K562 (cell line): Measurements from ENCODE around the gene SUOX. TPM values are rescaled to one million over a fixed set of nuclear protein-coding genes. Genes with fewer than 3 reads are reported as not detected.
A peak's percentile ranks its signal among the peaks of the same experiment; 100 is the strongest.

ENCODE experiments used
- BRD4 ChIP-seq: fragments of 200-600 bp; sonication (generic); IDR thresholded peaks from 2 replicates; pipeline ENCODE4 v1.6.1; 2017; ENCODE audit warnings: inconsistent platforms
- CHD4 ChIP-seq: fragments of 200-600 bp; sonication (generic); IDR thresholded peaks from 3 replicates; pipeline ENCODE4 v1.6.1; 2012; ENCODE audit warnings: low read depth, mild to moderate bottlenecking, mixed read lengths, low read length, inconsistent platforms; ENCODE audit not compliant: insufficient read depth, insufficient replicate concordance, poor library complexity, severe bottlenecking
- DDX20 ChIP-seq: fragments of 450-650 bp; IDR thresholded peaks from 2 replicates; pipeline ENCODE4 v1.6.1; 2016; ENCODE audit warnings: missing genetic modification characterization, low read depth, mild to moderate bottlenecking, missing compliant biosample characterization, moderate library complexity
- EGR1 ChIP-seq: fragments of 450-650 bp; conservative IDR thresholded peaks from 2 replicates; pipeline ENCODE4 v1.6.1; 2017; ENCODE audit warnings: mild to moderate bottlenecking
- IRF2 ChIP-seq: sonication (generic); formaldehyde crosslinking; IDR thresholded peaks from 2 replicates; pipeline ENCODE4 v1.8.1; 2022; ENCODE audit warnings: mild to moderate bottlenecking, missing genetic modification reagents
- MBD2 ChIP-seq: sonication (generic); IDR thresholded peaks from 2 replicates; pipeline ENCODE4 v1.6.1; 2016; ENCODE audit warnings: low read depth, borderline replicate concordance
- MCM2 ChIP-seq: fragments of 450-650 bp; IDR thresholded peaks from 2 replicates; pipeline ENCODE4 v1.6.1; 2017; ENCODE audit warnings: low read depth, mild to moderate bottlenecking
- MCM5 ChIP-seq: fragments of 450-650 bp; IDR thresholded peaks from 2 replicates; pipeline ENCODE4 v1.6.1; 2016; ENCODE audit warnings: low read depth
- MYBL2 ChIP-seq, 2 experiments: fragments of 450-650 bp in 1 of 2; sonication (generic) in 1 of 2; formaldehyde crosslinking in 1 of 2; IDR thresholded peaks; 2 replicates each; pipeline versions ENCODE4 v1.6.1 to v1.8.1; 2017 to 2022; ENCODE audit warnings: borderline replicate concordance in 1 of 2, inconsistent platforms in 1 of 2, low read depth in 1 of 2, mild to moderate bottlenecking in 1 of 2, missing genetic modification reagents in 1 of 2, moderate library complexity in 1 of 2
- RHOXF2B ChIP-seq: fragments of 250-450 bp; sonication (Bioruptor Pico); conservative IDR thresholded peaks from 2 replicates; pipeline ENCODE4 v1.5.1; 2021
- RUNX1 ChIP-seq: sonication (generic); IDR thresholded peaks from 2 replicates; pipeline ENCODE4 v1.6.1; 2016; ENCODE audit warnings: antibody characterized with exemption, low read depth
- SRSF9 ChIP-seq: fragments of 200-400 bp; formaldehyde crosslinking; IDR thresholded peaks from 2 replicates; pipeline ENCODE4 v1.6.1; 2017; ENCODE audit warnings: low read depth, low read length, borderline replicate concordance
- XRCC4 ChIP-seq: IDR thresholded peaks from one replicate; pipeline ENCODE4 v1.6.1; 2011; ENCODE audit not compliant: insufficient read depth, insufficient read length; ENCODE audit errors: extremely low read depth
- XRCC5 ChIP-seq: fragments of 200-400 bp; formaldehyde crosslinking; IDR thresholded peaks from 2 replicates; pipeline ENCODE4 v1.6.1; 2017; ENCODE audit warnings: low read depth, mild to moderate bottlenecking, low read length
- polyA plus RNA-seq, 8 experiments: library from polyadenylated mRNA; depleted of rRNA in 4 of 8; stranded (reverse) in 5 of 8; unstranded in 3 of 8; fragments of >200 nt; fragmentation: Nextera tagmentation in 2 of 8; fragmentation: Illumina TruSeq in 1 of 8; extraction: Ambion mirVana in 2 of 8; extraction: Trizol in 1 of 8; gene quantifications; 2 replicates each; pipeline versions ENCODE4 v1.2.1 to v1.2.3, GENCODE V29; 2011 to 2014; ENCODE audit warnings: inconsistent platforms in 1 of 8, missing spikeins in 1 of 8
- total RNA-seq, 7 experiments: library from RNA; depleted of rRNA in 6 of 7; stranded (reverse); fragments of >200 nt in 6 of 7; fragmentation: Illumina TruSeq in 2 of 7; extraction: Trizol in 2 of 7; gene quantifications; 2 replicates each; pipeline versions ENCODE4 v1.2.1 to v1.2.3, GENCODE V29; 2011 to 2021; ENCODE audit warnings: low replicate concordance in 1 of 7
- TF ChIP-seq, protein P1 (sequence below): fragments of 250-450 bp; sonication (Bioruptor Pico); IDR thresholded peaks from 2 replicates; pipeline ENCODE4 v1.8.0; 2021; ENCODE audit warnings: mild to moderate bottlenecking, moderate library complexity
- TF ChIP-seq, protein P2 (sequence below): sonication (generic); IDR thresholded peaks from 2 replicates; pipeline ENCODE4 v1.6.1; 2016
- TF ChIP-seq, protein P3 (sequence below): sonication (generic); formaldehyde crosslinking; IDR thresholded peaks from 2 replicates; pipeline ENCODE4 v1.8.0; 2023; ENCODE audit warnings: missing genetic modification reagents, mild to moderate bottlenecking, borderline replicate concordance

Gene SUOX
- total and polyA plus RNA-seq, 9 of the 15 experiments (the other 6 are each of a cell fraction or from before 2014, with no cell fraction given): 9.2 to 39.7 (median 25.4) TPM

DNA sequence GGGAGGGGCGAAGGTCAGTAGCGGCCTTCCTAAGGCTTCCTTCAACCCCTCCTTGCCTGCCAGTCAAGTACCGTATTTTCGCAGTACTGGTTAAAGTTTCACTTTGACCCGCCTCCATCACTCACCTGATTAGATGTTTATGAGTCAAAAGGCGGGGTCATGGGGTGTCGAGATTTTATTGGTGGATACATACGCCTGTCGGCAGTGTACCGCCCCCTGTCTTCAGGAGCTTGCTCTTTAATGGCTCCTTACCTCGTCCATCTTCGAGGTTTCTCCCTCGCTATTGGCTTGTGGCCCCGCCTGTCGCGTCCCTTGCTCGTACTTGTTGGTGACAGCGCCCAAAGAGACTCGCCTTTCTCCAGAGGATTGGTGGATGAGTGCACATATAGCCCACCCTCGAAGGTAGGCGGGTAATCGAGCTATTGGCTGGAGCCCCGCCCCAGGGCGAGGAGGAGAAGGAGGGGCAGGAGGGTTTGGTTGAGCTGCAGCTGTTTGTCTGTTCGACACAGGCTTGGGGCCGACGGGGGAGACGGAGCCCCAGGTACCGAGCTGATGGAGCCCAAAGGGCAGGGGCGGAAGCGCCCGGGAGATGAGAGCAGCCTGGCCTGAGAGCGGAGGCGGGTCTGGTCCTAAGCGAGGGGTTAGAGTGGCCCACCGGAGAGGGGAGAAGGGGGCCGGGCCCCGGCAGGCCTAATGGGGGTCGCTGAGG is 23.3 kb upstream of the SUOX start, which contains the start of gene RAB5B (continued):
- TF ChIP-seq, protein P1, sequence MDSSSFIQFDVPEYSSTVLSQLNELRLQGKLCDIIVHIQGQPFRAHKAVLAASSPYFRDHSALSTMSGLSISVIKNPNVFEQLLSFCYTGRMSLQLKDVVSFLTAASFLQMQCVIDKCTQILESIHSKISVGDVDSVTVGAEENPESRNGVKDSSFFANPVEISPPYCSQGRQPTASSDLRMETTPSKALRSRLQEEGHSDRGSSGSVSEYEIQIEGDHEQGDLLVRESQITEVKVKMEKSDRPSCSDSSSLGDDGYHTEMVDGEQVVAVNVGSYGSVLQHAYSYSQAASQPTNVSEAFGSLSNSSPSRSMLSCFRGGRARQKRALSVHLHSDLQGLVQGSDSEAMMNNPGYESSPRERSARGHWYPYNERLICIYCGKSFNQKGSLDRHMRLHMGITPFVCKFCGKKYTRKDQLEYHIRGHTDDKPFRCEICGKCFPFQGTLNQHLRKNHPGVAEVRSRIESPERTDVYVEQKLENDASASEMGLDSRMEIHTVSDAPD: no peak
- TF ChIP-seq, protein P2, sequence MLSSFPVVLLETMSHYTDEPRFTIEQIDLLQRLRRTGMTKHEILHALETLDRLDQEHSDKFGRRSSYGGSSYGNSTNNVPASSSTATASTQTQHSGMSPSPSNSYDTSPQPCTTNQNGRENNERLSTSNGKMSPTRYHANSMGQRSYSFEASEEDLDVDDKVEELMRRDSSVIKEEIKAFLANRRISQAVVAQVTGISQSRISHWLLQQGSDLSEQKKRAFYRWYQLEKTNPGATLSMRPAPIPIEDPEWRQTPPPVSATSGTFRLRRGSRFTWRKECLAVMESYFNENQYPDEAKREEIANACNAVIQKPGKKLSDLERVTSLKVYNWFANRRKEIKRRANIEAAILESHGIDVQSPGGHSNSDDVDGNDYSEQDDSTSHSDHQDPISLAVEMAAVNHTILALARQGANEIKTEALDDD: peak; percentile 90
- no peak for TF ChIP-seq RUNX1
- TF ChIP-seq BRD4: no peak
- TF ChIP-seq MCM2: no peak
- TF ChIP-seq DDX20: no peak
- no peak for TF ChIP-seq SRSF9
- 0 out of 2 replicates have a peak, but pooled peaks have one; percentile 5 for TF ChIP-seq XRCC5
- TF ChIP-seq EGR1: peak; percentile 41; the same call in 1 of the 2 replicates
- TF ChIP-seq, protein P3, sequence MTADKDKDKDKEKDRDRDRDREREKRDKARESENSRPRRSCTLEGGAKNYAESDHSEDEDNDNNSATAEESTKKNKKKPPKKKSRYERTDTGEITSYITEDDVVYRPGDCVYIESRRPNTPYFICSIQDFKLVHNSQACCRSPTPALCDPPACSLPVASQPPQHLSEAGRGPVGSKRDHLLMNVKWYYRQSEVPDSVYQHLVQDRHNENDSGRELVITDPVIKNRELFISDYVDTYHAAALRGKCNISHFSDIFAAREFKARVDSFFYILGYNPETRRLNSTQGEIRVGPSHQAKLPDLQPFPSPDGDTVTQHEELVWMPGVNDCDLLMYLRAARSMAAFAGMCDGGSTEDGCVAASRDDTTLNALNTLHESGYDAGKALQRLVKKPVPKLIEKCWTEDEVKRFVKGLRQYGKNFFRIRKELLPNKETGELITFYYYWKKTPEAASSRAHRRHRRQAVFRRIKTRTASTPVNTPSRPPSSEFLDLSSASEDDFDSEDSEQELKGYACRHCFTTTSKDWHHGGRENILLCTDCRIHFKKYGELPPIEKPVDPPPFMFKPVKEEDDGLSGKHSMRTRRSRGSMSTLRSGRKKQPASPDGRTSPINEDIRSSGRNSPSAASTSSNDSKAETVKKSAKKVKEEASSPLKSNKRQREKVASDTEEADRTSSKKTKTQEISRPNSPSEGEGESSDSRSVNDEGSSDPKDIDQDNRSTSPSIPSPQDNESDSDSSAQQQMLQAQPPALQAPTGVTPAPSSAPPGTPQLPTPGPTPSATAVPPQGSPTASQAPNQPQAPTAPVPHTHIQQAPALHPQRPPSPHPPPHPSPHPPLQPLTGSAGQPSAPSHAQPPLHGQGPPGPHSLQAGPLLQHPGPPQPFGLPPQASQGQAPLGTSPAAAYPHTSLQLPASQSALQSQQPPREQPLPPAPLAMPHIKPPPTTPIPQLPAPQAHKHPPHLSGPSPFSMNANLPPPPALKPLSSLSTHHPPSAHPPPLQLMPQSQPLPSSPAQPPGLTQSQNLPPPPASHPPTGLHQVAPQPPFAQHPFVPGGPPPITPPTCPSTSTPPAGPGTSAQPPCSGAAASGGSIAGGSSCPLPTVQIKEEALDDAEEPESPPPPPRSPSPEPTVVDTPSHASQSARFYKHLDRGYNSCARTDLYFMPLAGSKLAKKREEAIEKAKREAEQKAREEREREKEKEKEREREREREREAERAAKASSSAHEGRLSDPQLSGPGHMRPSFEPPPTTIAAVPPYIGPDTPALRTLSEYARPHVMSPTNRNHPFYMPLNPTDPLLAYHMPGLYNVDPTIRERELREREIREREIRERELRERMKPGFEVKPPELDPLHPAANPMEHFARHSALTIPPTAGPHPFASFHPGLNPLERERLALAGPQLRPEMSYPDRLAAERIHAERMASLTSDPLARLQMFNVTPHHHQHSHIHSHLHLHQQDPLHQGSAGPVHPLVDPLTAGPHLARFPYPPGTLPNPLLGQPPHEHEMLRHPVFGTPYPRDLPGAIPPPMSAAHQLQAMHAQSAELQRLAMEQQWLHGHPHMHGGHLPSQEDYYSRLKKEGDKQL (CRISPR knock-in tag): no peak
- TF ChIP-seq IRF2 (CRISPR knock-in tag): no peak
- no peak for TF ChIP-seq CHD4
- TF ChIP-seq MBD2: peak; percentile 100
- no peak for TF ChIP-seq RHOXF2B (CRISPR knock-in tag)
- TF ChIP-seq XRCC4: no peak
- no peak for TF ChIP-seq MCM5
- no peak; the same call in 1 of the 2 replicates for TF ChIP-seq MYBL2 (IDR thresholded peaks at IDR 0.05; ENCODE audit: low read depth)
- no peak for TF ChIP-seq MYBL2 (CRISPR knock-in tag; IDR thresholded peaks at IDR 0.05; ENCODE audit: borderline replicate concordance)
